Activated CD4-positive, CD25-positive, alpha-beta regulatory T cell treated with anti-CD3 and anti-CD28 coated beads, Interleukin-2, amount 50 U/mL, for 72 hours (primary cell): Measurements from ENCODE around the gene SEMA3A.
"Not testable (repeated sequence)": the region's sequence is repeated elsewhere in the genome, so short reads cannot be mapped to it uniquely, and the experiment has no call there.

Source experiments
- DNase-seq: peaks from one replicate; pipeline ENCODE4 v3.0.0; 2021

The SEMA3A gene

DNA sequence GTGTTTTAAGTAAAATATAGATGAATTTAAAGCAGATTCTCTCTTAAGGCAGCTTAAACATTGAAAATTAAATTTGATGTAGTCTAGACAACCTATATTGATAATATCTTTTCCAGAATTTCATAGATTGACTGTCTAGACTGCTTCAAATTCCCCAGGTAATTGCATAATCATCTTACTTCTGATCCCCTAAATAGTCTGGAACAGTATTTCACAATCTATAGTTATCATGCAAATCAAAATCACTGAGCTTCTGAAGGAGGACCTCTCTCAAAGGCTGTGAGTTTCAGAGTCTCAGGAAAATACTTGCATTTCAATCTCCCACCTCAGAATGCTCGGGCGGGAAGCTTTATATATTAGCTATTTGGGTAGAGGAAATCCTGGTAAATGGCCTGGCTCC, 87.3 kb downstream of the SEMA3A start:
- DNase-seq = no peak

DNA sequence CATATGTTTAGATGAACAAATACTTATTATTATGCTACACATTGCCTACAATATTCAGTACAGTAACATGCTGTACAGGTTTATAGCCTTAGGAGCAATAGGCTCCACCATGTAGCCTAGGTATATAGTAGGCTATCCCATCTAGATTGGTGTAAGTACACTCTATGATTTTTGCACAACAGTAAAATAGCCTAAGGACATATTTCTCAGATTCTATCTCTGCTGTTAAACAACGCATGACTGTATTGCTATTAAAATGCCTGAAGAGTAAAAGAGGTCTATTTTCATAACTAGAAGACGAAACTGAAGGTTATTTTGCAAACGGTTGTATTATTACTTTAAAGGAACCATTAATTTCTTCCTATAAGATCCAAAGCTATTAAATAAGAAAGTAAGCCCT, 88.3 kb downstream of the SEMA3A start:
- no peak for DNase-seq

DNA sequence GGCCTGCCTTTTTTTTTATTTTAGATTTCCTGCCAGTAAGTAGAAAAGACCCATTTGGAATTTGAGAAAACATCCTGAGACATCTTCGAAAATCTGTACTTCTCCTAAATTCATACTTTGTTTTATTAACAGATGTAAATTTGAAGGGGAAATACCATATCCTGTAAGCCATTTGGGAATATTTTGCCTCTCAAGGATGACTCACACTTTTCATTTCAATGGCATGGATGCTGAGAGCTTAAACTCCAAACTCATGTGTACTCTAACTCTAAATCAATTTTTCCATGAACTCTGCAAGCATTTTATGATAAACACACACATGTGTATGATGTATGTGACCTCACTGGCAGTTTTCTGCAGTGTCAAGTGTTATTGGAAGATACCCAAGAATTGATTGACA, 89.0 kb downstream of the SEMA3A start:
- no peak for DNase-seq

DNA sequence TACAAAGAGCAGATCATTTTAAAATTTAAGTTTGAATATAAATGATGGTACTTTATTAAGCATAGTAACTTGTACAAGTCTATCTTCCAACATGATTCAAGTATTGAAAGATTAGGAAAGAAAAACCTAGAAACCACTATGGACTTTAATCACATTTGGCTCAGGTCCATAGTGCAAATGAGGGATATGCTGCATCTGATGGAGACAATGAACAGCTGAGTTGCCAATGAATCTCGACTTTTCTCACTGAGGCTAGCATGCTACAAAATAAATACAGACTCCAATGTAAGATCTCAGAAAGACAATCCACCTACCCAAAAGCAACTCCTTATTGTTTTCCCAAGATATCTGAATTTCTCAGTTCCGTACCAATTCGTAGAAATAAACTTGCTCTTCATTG, 89.8 kb downstream of the SEMA3A start:
- no peak for DNase-seq

DNA sequence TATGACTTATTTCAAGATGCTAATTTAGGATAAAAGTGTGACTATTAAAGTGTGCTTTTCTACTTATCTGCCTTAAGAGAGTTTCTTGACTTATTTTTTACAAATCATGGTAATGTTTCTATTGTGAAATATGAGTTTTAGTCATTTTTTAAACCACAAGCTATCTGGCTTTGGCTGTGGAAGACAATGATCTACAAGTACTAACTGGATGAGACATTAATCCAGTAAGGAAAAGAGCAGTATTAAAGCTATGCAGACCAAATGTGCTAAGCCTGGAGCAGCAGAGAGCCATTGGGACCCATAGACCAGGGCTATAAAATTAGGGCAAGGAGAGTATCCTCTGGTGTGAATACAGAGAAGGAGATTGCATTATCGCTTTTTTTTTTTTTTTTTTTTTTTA, 92.4 kb downstream of the SEMA3A start:
- no peak for DNase-seq

DNA sequence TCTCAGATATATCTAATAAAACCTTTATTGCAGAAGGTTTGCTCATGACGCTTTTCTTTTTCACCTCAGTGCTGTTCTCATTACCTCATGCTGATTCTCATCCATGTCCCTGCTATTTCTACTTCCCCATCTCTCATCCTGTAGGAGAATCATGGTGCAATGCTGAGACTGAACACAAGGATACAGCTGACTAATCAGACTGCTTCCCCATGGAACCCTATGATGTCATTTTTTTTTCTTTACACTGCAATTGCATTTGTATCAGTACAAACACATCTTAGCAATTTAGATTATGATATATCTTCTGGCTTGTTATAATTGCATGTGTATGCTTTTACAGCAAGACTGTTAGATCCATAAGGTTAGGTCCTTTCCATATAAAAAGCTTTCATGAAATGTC, 93.7 kb downstream of the SEMA3A start:
- DNase-seq = no peak

DNA sequence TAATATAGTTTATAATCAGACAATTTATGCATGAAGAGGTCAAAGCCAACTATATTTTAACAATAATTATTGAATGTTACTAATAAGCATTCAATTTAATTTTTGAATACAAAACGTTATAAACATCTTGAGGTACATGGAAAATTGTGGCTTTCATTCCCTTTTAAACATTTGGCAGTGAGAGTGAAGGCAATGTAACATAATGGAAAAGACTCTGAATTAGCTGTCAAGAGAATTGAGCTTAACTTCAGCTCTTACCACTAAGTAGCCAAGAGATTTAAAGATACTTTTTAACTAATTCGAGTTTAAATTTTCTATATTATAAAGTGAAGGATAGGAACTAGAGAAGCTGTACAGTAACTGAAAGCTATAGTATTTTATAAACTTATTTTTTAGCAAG, 98.6 kb downstream of the SEMA3A start:
- DNase-seq = no peak

DNA sequence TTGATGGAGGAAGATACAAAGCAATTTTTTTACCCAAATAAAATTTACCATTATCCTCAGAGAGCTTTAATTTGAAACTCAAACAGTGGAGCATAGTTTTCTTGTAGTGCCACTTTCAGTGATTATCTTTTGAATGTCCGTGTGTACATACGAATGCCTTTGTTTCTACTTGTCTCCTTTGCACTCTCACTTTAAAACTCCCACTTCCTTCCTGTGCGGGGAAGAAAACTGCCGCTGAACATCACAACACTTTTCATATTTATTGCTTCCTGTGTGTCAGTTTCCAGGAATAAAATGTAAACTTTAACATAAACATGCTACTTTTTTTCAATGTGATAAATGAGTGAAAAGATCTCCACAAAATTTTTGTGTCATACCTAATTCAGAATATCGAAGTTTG, 102.4 kb downstream of the SEMA3A start:
- DNase-seq = no peak

DNA sequence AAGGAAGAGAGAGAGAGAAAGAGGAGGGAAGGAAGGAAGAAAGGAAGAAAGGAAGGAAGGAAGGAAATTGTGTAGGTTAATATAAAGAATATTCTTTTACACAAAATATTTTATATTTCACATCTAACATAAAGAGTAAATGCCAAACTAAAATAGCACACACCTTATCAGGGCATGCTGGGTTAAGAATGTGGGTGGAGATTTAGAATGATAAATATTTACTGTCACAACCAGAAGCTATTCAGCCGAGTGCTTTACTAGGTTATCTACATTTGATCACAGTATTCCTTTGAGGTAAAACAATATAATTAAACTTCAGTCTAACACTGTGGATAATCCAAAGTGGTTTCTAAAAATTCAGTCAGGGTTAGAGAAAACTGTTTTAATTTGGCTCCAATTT, 103.3 kb downstream of the SEMA3A start:
- DNase-seq = no peak

DNA sequence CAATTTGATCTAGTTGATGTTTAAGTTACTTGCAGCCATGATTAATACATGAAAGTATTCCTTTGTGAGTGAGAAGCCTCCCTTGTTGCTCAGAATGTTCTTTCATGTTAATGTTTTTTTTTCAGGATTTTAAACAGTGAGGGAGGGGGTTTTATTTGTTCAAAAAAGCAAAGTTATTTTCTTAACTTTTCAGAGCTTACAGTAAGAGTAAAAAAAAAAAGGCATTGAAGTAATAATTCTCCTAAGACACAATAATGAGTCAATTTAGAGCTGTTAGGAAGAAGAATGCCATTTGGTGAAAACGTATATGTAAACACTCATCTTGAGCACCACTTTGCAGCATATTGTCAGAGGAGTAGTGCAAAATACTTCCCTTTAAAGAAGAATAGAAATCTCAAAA, 105.8 kb downstream of the SEMA3A start:
- DNase-seq = no peak

DNA sequence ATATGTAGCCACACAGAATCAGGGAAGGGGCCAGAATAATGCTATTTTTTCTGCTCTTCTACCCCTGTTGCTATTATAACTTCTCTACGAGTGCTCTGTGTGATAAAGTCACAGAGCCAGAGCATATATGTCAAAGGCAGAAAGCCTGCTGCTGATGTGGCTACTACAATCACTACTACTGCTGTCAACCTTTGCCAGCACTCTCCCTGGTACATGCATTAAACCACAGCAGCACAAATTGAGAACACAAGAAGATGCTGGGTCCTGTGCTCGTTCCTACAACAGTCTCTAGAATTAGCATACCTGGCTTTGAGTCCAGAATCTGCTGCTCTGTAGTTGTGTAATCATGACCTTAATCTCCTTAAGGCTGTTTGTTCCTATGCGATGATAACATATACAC, 108.6 kb downstream of the SEMA3A start:
- DNase-seq = no peak

DNA sequence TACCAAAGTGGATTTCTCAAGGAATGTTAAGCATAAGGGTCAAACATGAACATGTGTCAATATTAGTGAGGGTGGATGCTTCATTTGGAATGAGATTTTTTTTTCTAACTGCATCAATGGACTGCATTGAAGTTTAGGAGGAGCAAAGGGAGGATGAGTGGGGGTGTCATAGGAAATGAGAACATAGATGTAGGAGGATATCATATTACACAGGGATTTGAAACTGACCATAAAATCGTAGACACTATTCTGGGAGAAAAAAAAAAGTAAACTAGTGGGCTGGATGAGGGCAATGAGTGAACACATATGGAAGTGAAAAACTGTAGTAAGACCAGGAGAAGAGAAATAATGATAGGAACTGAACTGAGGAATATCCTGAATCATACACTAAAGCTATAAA, 109.4 kb downstream of the SEMA3A start:
- no peak for DNase-seq

DNA sequence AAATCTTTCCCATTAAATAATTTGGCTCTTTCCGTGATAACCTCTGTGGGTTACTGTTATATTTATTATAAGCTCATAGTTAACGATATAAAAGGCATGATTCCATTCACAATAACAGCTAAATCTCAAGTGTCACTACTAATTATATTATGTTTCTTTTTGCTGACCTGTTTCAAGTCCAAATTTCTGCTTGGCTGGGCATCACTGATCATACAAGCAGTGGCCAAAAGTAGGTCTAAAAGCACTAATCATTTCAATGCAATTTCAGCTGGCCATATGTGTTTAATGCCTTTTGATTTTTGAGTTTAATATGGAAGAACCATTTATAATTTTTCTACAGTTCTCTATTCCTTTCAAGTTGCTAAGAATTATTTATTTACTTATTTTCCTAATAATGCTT, 110.7 kb downstream of the SEMA3A start:
- DNase-seq = no peak

DNA sequence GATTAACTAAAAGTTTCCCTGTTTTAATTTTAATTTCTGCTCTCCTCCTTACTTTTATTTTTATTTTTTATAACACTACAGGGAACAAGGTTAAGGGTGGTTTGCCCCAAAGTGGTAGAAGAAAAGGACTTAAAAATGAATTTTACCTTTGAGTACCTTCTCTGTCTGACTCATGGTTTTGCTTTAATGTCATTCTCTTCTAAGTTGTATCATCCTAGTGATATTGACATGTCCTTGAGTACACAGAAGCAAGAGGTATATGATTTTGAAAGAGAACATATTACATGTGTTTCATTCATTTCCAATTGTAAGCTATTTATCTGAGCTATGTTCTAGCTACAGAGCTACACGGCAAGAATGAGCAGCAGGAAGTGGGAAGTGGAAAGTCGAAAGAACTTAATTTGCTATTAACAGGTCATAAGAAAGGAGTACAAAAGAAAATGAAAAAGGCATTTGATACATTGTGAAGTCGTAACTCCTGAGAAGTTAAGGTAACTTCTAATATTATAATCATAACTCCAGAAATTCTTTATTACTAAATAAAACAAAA, 112.5 kb downstream of the SEMA3A start:
- no peak for DNase-seq

DNA sequence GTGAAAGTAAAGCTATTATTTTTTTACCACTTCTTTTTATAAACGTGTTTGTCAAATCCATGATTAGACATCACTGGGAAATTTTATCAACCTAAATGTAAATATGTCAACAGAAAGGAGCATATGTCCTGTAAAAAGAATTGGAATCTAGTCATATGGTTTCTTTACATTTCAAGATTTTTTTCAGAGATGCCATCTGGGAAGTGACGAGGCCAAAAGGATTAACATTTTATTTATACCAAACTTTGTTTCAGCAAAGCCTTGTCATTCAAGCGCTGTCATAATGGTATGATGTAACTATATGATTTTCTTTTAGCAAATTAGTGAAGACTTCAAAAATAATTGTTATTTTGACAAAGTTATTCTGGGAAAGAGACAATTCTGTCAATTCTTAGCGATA, 117.3 kb downstream of the SEMA3A start:
- DNase-seq = no peak

DNA sequence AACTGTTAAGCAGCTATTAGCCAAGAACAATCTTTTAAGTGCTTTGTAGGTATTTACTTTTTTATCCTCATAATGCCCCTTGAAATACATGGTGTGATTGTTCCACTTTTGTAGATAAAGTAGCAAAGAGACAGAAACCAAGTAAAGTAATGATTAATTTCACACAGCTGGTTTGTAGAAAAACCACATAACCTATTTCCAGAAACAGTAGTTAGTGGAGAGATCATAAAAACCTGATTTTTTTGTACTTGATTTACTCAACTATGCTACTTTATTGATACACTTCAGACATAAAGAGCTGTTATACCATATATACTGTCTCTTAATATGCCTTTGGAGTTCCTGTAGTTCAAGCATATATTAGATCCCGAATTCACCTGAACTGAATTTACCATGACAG, 118.4 kb downstream of the SEMA3A start:
- DNase-seq = no peak

DNA sequence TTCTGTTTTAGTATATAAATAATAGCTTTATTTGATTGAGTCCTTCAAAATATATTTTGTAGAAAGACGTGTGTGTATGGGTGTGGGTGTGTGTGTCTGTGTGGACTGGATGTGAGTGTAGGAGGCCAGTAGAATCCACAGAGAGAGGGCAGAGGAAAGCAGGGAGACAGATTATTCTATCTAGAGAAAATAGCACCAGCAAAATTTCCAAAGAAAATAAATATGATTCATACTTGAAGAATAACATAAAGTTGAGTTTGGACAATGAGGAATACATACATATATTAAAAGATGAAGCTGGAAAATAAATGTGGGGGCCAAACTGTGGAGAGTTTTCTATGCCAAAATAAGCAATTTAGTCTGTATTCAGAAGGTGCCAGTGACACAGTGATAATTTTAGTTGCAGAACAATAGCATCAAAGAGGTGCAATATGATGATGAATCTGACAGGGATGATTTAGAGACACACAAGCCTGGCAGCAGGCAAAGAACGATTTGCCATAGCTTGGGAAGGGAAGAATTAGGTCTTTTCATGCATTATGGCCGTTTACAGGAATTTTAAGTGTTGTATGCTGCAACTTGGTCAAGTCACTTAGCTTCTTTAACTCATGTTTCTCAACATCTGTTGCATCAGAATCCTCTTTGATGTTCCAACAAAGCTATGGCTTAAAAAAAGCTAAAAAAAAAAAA, 121.3 kb downstream of the SEMA3A start:
- DNase-seq = no peak

DNA sequence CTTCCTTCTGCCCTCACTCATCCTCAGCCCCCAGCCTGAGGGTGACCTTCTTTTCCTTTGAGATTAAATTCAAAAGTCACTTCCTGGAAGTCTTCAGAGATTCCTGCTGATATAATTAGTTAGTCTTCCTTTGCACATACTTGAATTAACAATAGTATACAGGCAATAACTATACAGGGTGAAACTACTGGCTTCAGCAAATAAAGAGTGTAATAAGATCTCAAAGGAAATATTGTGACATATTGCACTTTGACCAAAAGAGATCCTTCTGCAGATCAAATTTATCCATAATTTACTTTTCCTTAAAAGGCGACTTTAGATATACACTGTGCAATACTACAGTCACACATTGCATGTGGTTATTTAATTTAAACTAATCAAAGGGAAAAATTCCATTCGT, 123.8 kb downstream of the SEMA3A start:
- no peak for DNase-seq

DNA sequence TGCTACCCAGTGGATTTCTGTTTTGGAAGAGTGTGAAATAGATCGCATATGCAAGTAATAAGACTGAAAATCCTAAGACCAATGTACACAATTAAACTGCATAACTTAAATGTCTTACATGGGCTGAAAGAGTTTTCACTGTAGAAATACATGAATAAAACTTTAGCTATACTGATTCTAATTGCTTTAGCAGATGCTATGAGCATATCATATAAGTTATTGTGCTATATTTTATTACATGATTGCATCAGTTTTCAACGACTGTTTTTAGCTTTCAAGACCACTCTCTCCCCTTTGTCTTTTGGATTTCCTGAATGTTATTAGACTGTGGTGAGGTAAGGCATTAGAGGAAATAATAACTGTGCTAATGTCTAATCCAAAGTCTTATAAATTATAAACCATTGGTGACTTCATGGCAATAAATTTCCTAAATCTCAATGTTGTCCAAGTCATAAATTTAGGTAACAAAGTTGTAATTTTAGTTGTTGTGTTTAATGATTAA, 124.5 kb downstream of the SEMA3A start:
- DNase-seq = no peak

DNA sequence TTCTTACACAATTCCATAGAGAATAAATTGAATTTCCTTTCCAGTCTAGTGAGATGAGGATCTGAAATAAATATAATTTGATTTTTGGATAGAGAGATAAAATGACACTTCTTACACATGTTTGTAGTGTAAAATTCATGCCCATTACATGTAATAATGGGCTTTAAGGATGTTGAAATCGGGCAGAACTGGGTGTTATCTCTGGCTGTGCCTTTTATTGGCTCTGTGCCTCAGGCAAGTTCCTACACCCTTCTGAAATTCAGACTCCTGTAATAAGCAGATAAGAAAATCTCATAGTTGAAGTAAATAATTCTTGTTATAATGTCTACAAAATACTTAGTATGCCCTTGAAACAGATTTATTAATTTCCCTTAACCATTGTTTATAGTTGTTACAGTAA, 125.6 kb downstream of the SEMA3A start:
- DNase-seq = no peak

DNA sequence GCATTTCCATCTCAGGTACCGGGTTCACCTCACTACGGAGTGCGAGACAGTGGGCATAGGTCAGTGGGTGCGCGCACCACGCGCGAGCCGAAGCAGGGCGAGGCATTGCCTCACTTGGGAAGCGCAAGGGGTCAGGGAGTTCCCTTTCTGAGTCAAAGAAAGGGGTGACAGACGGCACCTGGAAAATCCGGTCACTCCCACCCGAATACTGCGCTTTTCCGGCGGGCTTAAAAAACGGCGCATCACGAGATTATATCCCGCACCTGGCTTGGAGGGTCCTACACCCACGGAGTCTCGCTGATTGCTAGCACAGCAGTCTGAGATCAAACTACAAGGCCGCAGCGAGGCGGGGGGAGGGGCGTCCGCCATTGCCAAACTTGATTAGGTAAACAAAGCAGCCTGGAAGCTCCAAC, 132.1 kb downstream of the SEMA3A start:
- DNase-seq = not testable (repeated sequence)

DNA sequence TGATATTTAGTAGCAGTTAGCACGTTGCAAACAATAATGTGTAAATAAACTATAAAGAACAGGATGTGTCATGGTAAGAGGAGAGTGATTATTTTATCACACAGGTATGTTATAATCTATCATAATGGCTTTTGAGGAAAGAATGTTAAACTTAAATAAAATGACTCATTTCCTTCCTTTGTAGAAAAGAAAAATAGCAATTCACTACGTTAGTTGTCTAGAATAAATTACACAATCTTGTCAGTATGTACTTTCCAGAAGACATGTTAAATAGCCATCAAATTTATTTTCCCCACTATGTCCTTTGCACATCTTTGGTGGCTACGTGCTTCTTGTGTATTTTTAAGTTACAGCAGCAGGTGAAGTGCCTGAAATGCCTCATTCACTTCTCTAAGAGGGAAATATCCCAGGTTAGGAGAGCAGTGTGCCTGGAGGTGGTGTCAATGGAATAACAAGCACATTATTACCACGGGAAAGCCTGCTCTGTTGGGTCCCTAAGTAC, 133.8 kb downstream of the SEMA3A start:
- DNase-seq = no peak

DNA sequence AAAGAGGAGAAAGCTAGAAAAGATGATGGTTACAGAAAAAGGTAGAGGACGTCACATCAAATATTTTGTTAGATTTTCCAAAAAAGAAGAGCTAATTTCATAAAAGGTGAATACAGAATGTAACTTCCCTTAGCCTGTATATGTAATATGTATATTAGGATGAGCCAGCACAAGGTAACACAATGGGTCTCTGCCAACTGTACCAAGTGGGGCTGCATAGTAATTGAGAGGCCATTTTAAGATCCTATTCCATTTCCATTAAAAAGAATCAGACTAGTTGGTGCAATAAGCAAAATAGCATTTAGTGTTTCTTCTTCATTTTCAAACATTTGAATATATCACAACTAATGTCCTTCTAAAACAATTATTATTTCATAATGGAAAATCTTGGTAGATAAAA, 134.6 kb downstream of the SEMA3A start:
- no peak for DNase-seq

DNA sequence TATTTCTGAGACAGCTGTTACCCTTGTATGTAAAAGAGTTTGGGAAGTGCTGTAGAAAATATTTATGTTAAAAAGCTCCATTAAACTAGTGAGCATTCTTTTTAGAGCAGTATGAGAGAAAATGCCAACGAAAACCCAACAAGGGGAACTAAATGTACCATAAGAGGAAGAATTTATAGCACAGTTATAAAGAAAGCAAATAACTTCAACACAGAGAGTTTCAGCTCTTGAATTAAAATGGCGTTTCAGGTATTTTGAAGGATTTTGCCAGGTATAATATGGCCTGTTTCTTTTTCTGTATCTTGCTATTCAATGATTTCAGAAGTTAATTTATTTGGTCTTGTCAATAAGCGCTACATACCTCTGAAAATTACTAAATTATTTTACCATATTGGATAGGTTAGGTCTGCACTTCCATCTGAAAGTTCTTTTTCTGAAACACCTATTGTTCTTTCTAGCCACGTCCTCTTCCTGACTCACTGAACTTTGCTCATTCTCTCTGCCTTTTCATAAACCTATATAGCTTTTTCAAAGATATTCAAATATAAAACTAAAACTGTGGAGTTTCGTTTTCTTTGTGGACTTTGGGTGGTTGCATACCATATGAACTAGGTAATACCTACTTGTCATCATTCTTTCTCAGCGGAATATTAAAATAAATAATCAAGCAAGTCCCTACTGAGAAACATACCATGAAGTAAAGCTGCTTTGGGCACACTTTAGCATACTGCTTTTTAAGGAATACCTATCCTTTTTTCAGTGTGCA, 136.1 kb downstream of the SEMA3A start:
- DNase-seq = no peak
